GM12878 (cell line): Measurements from ENCODE around the gene IL1RAPL1. TPM values are rescaled to one million over a fixed set of nuclear protein-coding genes. Genes with fewer than 3 reads are reported as not detected.

ENCODE experiments used
- ATAC-seq: fragments of 200-7000 bp; cut with Tn5 transposase; 3 replicates; pipeline ENCODE4 v1.9.1; 2020; ENCODE audit warnings: mild to moderate bottlenecking, moderate library complexity
- BruUV-seq: library from RNA; stranded (reverse); fragments of 400-500 nt; replicated peaks from 2 replicates; lab custom pipeline; 2021; lab: Mats Ljungman, UMichigan
- CTCF ChIA-PET: fragments of 300-600 bp; sonication (Branson Sonifier 250); formaldehyde crosslinking; extraction: SDS; loops from one replicate; lab custom pipeline; 2021; ENCODE audit warnings: inconsistent platforms; lab: Yijun Ruan, JAX
- POLR2A ChIA-PET: fragments of 350-600 bp; formaldehyde crosslinking; extraction: SDS; loops from one replicate; lab custom pipeline; 2021; ENCODE audit warnings: inconsistent platforms; lab: Charles Lee
- RAD21 ChIA-PET: fragments of 300-600 bp; sonication (Branson Sonifier 250); formaldehyde crosslinking; loops from one replicate; lab custom pipeline; 2023; ENCODE audit warnings: antibody characterized with exemption; ENCODE audit not compliant: unreplicated experiment; lab: Charles Lee
- SMC1A ChIA-PET: fragments of 300-600 bp; sonication (Branson Sonifier 250); formaldehyde crosslinking; loops from one replicate; lab custom pipeline; 2023; ENCODE audit not compliant: unreplicated experiment, uncharacterized antibody; lab: Charles Lee
- DNase-seq: peaks from one replicate; pipeline ENCODE4 v3.0.0-alpha.2; 2011; ENCODE audit warnings: low read depth, low spot score
- FAIRE-seq: peaks from 3 replicates; lab custom pipeline; 2011; peaks lifted over from hg19 to GRCh38; lab: Jason Lieb, UNC
- H2AFZ ChIP-seq: 2 replicates; pipeline ENCODE4 v1.6.0; 2011; ENCODE audit warnings: low read depth, low read length, control low read depth; ENCODE audit not compliant: control insufficient read depth
- H3K27ac ChIP-seq: 2 replicates; pipeline ENCODE4 v1.5.1; 2011; ENCODE audit warnings: control low read depth; ENCODE audit not compliant: control insufficient read depth, insufficient read depth
- H3K27me3 ChIP-seq, 2 experiments: replicated peaks in 1 of 2; 2 replicates each; pipeline versions ENCODE4 v1.6.0 to v1.6.1; 2011; ENCODE audit warnings: low read length in 1 of 2; ENCODE audit not compliant: control insufficient read depth in 2 of 2, insufficient read depth in 2 of 2
- H3K36me3 ChIP-seq, 2 experiments: 2 replicates each; pipeline ENCODE4 v1.5.1; 2011; ENCODE audit warnings: low read length in 1 of 2; ENCODE audit not compliant: control insufficient read depth in 2 of 2, insufficient read depth in 2 of 2
- H3K4me1 ChIP-seq: 2 replicates; pipeline ENCODE4 v1.6.1; 2011; ENCODE audit warnings: mild to moderate bottlenecking, low read length, moderate library complexity, mixed read lengths; ENCODE audit not compliant: control insufficient read depth, insufficient read depth
- H3K4me2 ChIP-seq: 2 replicates; pipeline ENCODE4 v1.6.0; 2011; ENCODE audit warnings: control low read depth; ENCODE audit not compliant: control insufficient read depth, insufficient read depth
- H3K4me3 ChIP-seq: fragments of 200-600 bp; sonication (generic); 2 replicates; pipeline ENCODE4 v1.5.1; 2016
- H3K79me2 ChIP-seq: 2 replicates; pipeline ENCODE4 v1.6.0; 2011; ENCODE audit warnings: low read length; ENCODE audit not compliant: control insufficient read depth, insufficient read depth
- H3K9ac ChIP-seq: 2 replicates; pipeline ENCODE4 v1.8.0; 2011; ENCODE audit warnings: low read length, control low read depth, mixed read lengths; ENCODE audit not compliant: control insufficient read depth, insufficient read depth
- H3K9me3 ChIP-seq: replicated peaks from 3 replicates; pipeline ENCODE4 v1.5.1; 2011; ENCODE audit warnings: mild to moderate bottlenecking, low read length; ENCODE audit not compliant: control insufficient read depth, insufficient read depth
- H4K20me1 ChIP-seq: 2 replicates; pipeline ENCODE4 v1.6.0; 2011; ENCODE audit not compliant: control insufficient read depth, insufficient read depth
- LARP7 ChIP-seq: fragments of 450-650 bp; IDR thresholded peaks from 2 replicates; pipeline ENCODE4 v1.6.1; 2017; ENCODE audit warnings: mild to moderate bottlenecking
- MTA3 ChIP-seq: IDR thresholded peaks from 2 replicates; pipeline ENCODE4 v1.6.1; 2012; ENCODE audit warnings: low read length, inconsistent platforms, borderline replicate concordance
- POLR2A ChIP-seq: IDR thresholded peaks from 2 replicates; pipeline ENCODE4 v1.6.1; 2011; ENCODE audit warnings: low read depth, mild to moderate bottlenecking, low read length
- TCF12 ChIP-seq: IDR thresholded peaks from 2 replicates; pipeline ENCODE4 v1.6.1; 2011; ENCODE audit warnings: low read depth, mild to moderate bottlenecking, low read length
- ZZZ3 ChIP-seq: IDR thresholded peaks from 2 replicates; pipeline ENCODE4 v1.6.1; 2011; ENCODE audit warnings: low read depth; ENCODE audit not compliant: control insufficient read depth, insufficient read length
- WGBS: methylation state at CpG from one replicate; pipeline ENCODE4 v1.1.6; 2016; ENCODE audit warnings: low lambda C conversion rate; ENCODE audit not compliant: insufficient replicate concordance, insufficient coverage; ENCODE audit errors: missing lambda C conversion rate; 5-methylcytosine and 5-hydroxymethylcytosine counted together
- in situ Hi-C: fragments of 300-500 bp; cut with MboI; formaldehyde crosslinking; loops from 9 replicates; pipeline ENCODE4 v1.14.3; 2018; ENCODE audit warnings: mixed read lengths
- intact Hi-C: fragments of 100-400 bp; cut with micrococcal nuclease; formaldehyde crosslinking; loops from one replicate; pipeline ENCODE4 v1.14.2; 2022; ENCODE audit not compliant: unreplicated experiment
- polyA plus RNA-seq, 11 experiments: library from polyadenylated mRNA; depleted of rRNA in 4 of 11; unstranded in 6 of 11; stranded (reverse) in 5 of 11; fragments of >200 nt; fragmentation: Nextera tagmentation in 4 of 11; fragmentation: Illumina TruSeq in 1 of 11; extraction: Ambion mirVana in 4 of 11; extraction: Trizol in 1 of 11; gene quantifications; 1 replicate in 1 of 11; 2 replicates in 10 of 11; pipeline versions ENCODE4 v1.2.1 to v1.2.3, GENCODE V29; 2011 to 2016; ENCODE audit warnings: inconsistent platforms in 2 of 11, missing spikeins in 2 of 11, low read depth in 1 of 11
- total RNA-seq, 4 experiments: library from RNA; depleted of rRNA in 3 of 4; stranded (reverse); fragments of >200 nt in 3 of 4; fragmentation: Illumina TruSeq in 1 of 4; extraction: Trizol in 1 of 4; gene quantifications; 2 replicates each; pipeline versions ENCODE4 v1.2.1 to v1.2.3, GENCODE V29; 2013 to 2021
- TF ChIP-seq, protein P1 (sequence below): fragments of 450-650 bp; IDR thresholded peaks from 2 replicates; pipeline ENCODE4 v1.6.1; 2017; ENCODE audit warnings: mild to moderate bottlenecking, low read depth, inconsistent platforms; ENCODE audit not compliant: poor library complexity, severe bottlenecking
- TF ChIP-seq, protein P2 (sequence below): IDR thresholded peaks from 2 replicates; pipeline ENCODE4 v1.6.1; 2011; ENCODE audit warnings: low read depth, low read length, improper control_type of control experiment, borderline replicate concordance
- TF ChIP-seq, protein P3 (sequence below): fragments of 450-650 bp; formaldehyde crosslinking; IDR thresholded peaks from 2 replicates; pipeline ENCODE4 v1.5.0; 2022; ENCODE audit warnings: mild to moderate bottlenecking, missing genetic modification characterization

Gene IL1RAPL1
- total and polyA plus RNA-seq, 10 of the 15 experiments (the other 5 are each of a cell fraction or from before 2014, with no cell fraction given), result not detected

DNA sequence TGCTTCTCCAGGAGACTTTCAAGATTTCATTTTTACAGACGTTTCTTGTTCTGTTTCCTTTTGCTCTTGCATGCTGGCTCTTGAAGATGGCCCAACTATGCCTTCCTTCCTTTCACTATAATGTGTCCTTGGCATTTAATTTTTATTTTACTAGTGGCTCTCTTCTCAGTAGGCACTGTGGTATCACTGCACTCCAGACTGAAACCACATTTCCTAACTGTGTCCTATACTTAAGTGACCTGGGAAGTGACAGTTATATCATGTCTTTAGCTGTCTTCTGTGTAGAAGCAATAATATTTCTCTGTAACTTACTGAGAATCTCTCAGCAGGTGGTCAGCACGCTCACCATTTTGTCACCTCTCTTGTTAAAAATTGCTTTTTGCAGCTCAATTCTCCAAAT is 168.9 kb downstream of the IL1RAPL1 start:
- POLR2A ChIA-PET, result interaction anchor here (0.5 kb wide), 1 partner anchor 420 kb away, joined by 7 read pairs; no protein-coding TSS in a partner anchor
- no TSS peak for BruUV-seq

More for the DNA sequence above, 168.9 kb downstream of the IL1RAPL1 start:
- Histone ChIP-seq H2AFZ (no peak overlapping the region), H3K9ac (no peak overlapping the region), H3K4me3 (no peak overlapping the region), H3K27me3 (no peaks in the 10 kb centered on the region), H3K36me3 (no peaks in the 10 kb centered on the region), H3K9me3 (no peaks in the 10 kb centered on the region), H4K20me1 (no peaks in the 10 kb centered on the region), H3K79me2 (no peaks in the 10 kb centered on the region), H3K4me1 (no peaks in the 10 kb centered on the region), H3K4me2 (no peak overlapping the region), H3K27ac (no peak overlapping the region)
- ChIA-PET RAD21 (no interaction called here), SMC1A (no interaction called here), CTCF (no interaction called here)
- no peak for DNase-seq
- FAIRE-seq, result no peak
- intact Hi-C loops (no loop called here), in situ Hi-C loops (no loop called here)
- no peak for ATAC-seq
- 4% methylated on average over 2 of the region's 2 CpGs for WGBS
- TF ChIP-seq, protein P1, sequence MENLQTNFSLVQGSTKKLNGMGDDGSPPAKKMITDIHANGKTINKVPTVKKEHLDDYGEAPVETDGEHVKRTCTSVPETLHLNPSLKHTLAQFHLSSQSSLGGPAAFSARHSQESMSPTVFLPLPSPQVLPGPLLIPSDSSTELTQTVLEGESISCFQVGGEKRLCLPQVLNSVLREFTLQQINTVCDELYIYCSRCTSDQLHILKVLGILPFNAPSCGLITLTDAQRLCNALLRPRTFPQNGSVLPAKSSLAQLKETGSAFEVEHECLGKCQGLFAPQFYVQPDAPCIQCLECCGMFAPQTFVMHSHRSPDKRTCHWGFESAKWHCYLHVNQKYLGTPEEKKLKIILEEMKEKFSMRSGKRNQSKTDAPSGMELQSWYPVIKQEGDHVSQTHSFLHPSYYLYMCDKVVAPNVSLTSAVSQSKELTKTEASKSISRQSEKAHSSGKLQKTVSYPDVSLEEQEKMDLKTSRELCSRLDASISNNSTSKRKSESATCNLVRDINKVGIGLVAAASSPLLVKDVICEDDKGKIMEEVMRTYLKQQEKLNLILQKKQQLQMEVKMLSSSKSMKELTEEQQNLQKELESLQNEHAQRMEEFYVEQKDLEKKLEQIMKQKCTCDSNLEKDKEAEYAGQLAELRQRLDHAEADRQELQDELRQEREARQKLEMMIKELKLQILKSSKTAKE, result no peak
- TF ChIP-seq MTA3 (no peak), TCF12 (no peak), LARP7 (no peak), ZZZ3 (no peak), POLR2A (no peak)
- TF ChIP-seq, protein P2, sequence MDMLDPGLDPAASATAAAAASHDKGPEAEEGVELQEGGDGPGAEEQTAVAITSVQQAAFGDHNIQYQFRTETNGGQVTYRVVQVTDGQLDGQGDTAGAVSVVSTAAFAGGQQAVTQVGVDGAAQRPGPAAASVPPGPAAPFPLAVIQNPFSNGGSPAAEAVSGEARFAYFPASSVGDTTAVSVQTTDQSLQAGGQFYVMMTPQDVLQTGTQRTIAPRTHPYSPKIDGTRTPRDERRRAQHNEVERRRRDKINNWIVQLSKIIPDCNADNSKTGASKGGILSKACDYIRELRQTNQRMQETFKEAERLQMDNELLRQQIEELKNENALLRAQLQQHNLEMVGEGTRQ, result no peak
- TF ChIP-seq, protein P3, sequence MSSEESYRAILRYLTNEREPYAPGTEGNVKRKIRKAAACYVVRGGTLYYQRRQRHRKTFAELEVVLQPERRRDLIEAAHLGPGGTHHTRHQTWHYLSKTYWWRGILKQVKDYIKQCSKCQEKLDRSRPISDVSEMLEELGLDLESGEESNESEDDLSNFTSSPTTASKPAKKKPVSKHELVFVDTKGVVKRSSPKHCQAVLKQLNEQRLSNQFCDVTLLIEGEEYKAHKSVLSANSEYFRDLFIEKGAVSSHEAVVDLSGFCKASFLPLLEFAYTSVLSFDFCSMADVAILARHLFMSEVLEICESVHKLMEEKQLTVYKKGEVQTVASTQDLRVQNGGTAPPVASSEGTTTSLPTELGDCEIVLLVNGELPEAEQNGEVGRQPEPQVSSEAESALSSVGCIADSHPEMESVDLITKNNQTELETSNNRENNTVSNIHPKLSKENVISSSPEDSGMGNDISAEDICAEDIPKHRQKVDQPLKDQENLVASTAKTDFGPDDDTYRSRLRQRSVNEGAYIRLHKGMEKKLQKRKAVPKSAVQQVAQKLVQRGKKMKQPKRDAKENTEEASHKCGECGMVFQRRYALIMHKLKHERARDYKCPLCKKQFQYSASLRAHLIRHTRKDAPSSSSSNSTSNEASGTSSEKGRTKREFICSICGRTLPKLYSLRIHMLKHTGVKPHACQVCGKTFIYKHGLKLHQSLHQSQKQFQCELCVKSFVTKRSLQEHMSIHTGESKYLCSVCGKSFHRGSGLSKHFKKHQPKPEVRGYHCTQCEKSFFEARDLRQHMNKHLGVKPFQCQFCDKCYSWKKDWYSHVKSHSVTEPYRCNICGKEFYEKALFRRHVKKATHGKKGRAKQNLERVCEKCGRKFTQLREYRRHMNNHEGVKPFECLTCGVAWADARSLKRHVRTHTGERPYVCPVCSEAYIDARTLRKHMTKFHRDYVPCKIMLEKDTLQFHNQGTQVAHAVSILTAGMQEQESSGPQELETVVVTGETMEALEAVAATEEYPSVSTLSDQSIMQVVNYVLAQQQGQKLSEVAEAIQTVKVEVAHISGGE (CRISPR knock-in tag), result no peak
